GM19099 (cell line): ENCODE results near the gene SLC18A2.

Experiments
- POLR2A ChIP-seq: IDR thresholded peaks from 3 replicates; pipeline ENCODE4 v1.6.1; 2011; ENCODE audit warnings: low read depth; ENCODE audit not compliant: insufficient read length; ENCODE audit errors: extremely low read depth

The SLC18A2 gene

DNA sequence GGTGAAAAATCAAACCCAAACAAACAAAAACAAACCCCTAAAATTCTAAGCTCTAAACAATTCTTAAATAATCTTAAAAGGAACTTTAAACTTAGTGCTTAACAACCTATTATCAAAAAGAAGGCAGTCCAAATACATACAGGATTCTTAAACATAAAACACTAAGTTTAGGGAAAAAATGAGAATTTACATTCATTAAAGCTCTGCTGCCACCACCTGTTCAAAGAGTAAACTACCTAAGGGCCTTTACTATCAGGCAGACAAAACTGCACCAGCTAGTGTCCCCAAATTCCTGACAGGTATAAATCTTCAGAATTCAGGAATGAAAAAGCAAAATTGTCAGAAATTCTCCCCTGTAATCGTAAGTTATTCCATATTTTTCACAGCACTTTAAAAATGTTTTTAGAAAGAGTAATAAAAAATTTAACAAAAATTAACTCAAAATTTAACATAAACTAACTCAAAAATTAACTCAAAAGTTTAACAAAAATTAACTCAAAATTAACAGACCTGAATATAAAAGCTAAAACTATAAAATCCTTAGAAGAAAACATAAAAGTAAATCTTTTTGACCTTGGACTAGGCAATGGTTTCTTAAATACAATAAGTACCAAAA lies 79.2 kb downstream of the SLC18A2 start:
- no peak for TF ChIP-seq POLR2A

DNA sequence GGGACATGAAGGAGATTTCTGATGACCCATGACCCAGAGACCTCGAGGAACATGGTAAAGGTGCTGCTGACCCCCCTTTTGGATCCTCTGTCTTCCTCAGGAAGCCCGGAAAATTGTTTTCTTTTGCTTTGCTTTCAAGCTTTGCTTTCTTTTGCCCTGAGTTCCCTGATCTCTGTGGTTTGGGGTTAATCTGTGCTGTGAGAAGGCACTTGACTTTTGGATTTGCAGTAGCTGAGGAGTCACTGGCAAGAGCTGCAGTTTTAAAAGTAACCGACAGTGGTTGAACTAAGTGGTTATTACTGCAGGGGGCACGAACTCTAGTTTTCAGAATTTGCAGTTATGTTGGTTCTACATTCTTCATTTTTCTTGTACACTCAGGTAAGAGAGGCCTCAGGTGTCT lies 81.3 kb downstream of the SLC18A2 start:
- no peak for TF ChIP-seq POLR2A

DNA sequence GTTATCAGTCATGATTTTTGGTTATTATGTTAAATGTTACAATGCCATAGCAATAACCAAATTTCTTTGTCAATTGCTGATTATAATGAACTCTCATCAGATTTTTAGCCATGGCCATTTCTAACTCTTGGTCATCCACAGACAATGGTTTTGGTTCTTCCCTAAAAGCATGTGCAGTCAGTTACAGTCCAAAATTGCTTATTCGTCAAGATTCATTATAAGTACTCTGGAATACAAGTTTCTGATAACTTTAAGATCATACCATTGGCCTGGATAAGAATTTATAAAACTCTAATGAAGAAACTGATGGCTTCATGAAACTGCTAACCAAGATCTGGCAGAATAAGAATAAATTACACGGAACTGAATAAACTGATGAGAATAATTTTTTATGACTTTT lies 83.5 kb downstream of the SLC18A2 start:
- TF ChIP-seq POLR2A: no peak

DNA sequence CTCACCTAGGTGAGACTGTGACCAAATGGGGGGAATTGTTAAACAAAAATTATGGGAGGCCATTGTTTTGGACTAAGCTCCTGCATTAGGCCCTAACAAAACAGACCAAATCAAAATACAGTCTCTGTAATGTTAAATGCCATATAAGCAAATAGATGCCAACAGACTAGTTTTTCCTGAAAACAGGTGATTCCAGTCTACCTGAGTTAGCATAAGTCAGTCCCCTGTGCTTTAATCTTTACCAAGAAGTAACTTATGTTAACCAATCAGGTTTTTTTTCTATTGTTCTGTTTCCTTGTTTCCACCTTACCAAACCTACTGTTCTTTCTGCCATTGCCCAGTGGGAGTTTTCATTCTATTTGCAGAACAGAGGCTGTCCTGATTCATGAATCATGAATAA lies 86.3 kb downstream of the SLC18A2 start:
- TF ChIP-seq POLR2A: no peak
